ENCODE measurements around the gene RMC1.
"Not testable (repeated sequence)": the region's sequence is repeated elsewhere in the genome, so short reads cannot be mapped to it uniquely, and the experiment has no call there.

RMC1 gene

DNA sequence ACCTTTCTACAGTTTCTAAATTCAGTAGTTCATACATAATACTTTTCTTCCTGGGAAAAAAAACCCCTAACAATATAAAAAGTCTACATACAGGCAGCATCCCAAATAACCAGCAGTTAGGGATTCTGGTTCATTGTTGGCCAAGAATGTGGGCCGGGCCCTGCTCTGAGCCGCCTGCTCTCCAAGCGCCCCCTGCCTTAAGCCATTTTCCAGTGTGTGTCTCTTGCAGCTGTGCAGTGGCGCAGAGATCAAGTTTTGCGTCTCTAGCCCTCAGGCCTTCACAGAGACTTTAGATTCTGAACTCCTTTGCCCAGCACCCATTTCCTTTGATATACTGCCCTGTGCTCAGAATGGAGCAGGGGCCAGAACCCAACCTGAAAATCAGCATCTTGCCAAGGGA is 32.9 kb downstream of the RMC1 start:
- no peak for DNase-seq

DNA sequence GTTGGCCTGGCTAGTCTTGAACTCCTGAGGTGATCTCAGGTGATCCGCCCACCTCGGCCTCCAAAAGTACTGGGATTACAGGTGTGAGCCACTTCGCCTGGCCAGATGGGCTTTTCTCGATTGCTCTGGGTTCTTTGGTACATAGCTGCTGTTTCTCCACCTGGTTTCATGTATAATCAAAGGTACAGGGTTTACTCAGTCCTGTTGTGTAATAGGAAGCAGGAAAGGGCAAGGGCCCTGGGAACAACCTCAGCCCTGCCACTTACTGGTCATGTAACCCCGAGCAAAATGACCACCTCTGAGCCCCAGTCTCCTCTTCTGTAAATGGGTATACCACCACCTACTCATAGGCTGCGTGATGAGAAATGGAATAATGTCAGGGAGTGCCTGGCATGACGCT is 34.0 kb downstream of the RMC1 start:
- no peak for DNase-seq

DNA sequence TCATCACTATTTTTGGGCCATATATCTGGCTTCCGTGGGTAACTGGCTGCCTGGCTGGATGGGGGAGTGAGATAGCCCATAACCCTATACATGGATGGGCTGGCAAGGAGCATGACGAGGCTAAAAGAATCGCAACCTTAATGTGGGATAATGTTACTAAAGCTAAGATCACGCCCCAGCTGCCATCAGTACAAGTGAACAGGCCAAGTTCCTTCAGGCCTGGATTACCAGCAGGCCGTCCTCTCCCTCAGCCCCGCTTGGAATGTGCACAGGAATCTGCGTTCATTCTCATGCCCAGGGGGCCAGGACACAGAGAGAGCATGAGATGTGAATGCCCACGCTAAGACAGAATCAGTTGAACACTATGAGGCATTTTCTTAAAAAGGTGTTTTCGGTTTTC is 34.7 kb downstream of the RMC1 start:
- DNase-seq, result no peak

DNA sequence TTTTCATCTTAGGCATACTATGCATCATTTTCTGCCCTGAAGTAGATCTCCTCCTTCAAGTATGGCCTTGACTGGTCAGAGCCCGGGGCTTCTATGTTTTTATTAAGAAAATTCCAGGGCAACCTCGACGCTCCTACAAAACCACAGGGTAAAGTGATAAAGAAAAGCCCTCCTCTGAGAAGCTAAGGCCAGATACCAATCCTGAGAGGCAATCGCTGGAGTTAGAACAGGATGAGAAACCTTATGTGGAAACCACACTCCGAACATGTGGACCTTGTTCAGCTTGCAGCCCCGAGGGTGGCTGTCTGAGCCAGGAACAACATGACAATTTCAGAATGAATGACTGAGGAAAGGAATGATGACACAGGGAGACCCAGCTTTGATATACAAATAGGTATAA is 35.6 kb downstream of the RMC1 start:
- no peak for DNase-seq

DNA sequence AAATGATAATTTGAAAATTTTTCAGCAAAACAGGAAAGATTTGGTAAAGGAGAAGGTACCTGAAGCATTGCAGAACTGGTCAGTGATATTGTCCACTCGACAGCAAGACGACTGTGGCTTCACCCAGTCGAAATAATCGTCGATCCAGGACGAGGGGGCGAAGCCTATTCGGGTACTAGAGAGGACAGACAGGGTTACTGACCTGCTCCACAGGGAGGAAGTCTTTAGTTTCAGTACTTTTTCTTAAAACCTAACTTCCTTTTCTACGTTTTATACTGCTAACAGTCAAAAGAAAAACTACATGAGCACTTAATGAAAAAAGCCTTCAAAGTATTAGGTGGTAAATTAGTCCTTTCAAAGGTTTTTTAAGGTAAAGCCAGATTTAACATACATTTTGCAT is 36.0 kb downstream of the RMC1 start:
- DNase-seq, result no peak

DNA sequence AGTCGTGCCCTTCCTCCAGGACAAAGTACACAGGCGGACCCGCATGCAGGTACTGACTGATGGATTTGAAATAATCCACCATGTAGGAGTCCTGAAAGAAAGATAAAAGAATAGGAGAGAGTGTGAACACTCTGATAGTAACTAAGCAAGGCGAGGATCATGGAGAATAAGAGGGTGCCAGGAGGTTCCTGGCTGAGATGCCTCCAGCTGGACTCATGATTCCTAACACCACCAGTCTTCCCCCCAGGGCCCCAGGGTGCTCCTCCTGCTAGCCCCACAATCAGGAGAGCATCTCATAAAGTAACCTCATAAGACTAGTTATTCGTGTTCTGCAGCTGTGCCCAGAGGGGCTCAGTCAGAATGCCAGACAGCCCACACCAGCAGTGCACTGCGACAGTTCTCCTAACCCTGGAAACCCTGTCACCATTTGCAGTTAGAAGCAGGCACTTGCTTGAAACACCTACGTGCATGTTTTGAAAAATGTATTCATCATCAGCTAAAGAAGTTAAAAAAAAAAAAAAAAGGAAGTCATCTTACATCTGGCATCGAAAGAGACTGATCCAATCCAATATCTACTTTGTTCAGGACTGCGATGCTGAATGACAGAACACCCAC is 36.7 kb downstream of the RMC1 start:
- no peak for DNase-seq

DNA sequence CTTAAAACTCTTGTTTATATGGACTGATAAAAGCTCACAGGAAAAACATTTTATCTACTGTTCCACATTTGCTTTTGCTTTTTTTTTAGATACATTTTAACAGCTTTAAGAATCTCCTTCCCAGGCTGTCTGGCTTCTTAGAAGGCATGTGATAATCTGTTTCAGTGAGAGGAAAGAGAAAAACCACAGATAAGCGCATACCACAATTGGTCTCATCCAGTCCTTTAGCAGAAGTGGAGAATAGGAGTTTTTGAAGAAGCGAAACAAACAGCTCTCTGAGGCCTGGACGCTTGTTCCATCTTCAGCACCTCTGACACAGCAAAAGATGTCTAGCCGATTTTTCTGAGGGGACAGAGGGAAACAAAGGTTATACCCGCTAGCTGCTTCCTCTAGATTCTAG is 37.6 kb downstream of the RMC1 start:
- no peak for DNase-seq

DNA sequence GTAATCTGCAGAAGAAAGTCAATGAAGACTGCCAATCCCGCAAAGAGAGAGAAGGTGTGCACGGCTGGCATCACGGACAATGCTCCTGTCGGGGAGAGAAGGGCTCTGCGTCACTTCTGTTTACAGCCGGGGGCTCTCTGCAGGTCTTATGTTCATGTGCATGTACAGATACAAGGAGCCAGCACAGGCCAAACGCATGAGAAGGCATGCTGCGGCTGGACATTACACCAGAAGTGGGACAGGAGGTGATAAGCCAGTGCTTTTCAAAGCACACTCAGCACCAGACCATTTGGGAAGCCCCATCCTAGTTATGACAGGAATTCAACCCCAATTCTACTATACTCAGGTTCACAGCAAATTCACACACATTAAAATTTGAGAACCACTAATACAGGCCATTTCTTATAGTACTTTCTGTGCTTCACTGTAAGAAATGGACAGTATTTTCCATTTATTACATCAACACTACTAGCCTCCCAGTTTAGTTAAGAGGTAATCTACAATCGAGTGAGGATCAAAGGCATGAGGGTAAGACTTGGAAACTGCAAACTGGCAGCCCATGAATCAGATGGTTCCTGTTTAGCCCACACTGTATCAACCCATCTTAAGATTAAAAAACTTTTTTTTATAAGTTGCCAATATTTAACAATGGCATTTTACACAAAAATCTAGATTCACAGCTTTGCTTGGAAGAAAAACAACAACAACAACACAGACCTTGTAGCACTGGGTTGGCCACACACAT is 38.2 kb downstream of the RMC1 start:
- DNase-seq, result no peak

DNA sequence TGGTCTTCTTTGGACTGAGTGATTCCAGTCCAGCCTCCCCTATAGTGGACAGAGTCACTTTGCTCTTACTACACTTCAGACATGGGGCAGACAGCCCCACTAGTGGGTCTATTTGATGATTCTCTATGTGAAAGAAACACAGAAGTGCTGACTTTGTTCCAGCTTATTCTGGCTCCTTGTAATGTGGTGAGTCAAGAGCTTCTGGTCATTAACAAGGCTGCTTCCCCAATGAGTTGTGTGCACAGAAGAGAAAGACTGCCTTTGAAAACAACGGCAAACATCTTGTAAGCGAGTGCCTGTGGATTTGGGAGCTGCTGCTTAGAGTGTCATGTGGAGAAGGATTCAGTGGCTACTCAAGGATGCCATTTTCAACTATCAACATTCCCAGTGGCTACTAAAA is 39.1 kb downstream of the RMC1 start:
- no peak for DNase-seq

DNA sequence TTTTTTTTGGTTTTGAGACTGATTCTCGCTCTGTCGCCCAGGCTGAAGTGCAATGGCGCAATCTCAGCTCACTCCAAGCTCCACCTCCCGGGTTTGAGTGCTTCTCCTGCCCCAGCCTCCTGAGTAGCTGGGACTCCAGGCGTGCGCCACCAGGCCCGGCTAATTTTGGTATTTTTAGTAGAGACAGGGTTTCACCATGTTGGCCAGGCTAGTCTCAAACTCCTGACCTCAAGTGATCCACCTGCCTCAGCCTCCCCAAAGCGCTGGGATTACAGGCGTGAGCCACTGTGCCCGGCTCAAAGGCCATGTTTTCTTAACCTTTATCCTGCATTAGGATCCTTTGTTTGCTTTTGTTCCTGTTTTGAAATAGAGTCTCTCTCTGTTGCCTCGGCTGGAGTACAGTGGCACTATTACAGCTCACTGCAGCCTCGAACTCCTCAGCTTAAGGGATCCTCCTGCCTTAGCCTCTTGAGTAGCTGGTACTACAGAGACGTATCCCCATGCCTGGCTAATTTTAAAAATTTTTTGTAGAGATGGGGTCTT is 42.0 kb downstream of the RMC1 start:
- DNase-seq, result no peak

DNA sequence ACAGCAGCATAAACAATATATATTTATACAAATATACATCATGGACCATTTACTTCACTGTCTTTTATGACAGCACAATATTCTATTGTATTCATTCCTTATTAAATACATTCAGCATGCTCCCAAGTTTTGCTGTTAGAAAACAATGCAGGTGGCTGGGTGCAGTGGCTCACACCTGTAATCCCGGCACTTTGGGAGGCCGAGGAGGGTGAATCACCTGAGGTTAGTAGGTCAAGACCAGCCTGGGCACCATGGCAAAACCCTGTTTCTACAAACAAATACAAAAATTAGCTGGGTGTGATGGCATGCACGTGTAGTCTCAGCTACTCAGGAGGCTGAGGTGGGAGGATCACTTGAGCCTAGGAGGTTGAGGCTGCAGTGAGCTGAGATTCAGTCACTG is 44.0 kb downstream of the RMC1 start:
- no peak for DNase-seq

DNA sequence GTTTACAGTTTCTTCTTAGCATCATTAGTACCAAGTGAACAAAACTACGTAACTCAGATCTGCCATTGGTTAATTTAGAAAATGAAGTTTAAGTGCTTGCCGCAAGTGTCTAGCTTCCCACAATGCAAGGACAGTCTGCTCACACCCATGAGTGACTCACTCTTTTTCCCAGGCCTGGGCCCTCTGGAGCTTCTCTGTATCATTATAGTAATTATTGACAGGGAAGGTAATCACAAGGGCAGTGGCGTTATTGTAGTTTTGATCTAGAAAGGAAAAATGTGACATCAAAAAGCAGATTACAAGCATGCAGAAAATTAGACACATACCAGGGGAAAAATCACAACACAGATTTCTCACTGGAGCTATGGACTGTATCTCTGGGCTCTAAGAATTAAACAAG is 44.5 kb downstream of the RMC1 start:
- DNase-seq, result no peak

DNA sequence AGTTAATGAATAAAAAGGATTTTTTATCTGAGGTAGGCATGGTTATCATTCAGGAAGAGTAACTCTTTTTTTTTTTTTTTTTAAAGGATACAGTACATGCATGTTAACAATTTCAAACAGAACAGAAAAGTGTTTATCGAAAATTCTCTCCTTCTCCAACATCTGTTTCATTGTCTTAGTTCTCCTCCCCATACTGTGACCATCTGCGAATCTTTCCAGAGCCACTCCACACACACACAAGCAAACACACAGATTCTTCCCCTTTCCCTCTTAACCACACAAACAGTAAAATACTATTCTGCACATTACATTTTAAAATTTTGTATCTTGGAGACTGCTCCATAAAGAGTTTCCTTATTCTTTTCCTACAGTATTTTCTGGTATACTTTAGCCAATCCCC is 45.0 kb downstream of the RMC1 start:
- DNase-seq, result no peak

DNA sequence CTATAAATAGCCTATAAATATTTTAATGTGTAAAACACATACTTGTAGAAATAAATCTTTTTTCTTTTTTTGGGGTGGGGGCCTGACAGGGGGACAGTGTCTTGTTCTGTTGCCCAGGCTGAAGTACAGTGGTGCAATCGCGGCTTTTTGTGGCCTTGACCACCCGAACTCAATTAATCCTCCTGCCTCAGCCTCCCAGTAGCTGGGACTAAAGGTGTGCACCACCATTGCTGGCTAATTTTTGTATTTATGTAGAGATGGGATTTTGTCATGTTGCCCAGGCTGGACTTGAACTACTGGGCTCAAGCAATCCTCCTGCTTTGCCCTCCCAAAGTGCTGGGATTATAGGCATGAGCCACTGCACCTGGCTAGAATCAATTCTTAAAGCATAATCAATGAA is 45.4 kb downstream of the RMC1 start:
- DNase-seq, result no peak

DNA sequence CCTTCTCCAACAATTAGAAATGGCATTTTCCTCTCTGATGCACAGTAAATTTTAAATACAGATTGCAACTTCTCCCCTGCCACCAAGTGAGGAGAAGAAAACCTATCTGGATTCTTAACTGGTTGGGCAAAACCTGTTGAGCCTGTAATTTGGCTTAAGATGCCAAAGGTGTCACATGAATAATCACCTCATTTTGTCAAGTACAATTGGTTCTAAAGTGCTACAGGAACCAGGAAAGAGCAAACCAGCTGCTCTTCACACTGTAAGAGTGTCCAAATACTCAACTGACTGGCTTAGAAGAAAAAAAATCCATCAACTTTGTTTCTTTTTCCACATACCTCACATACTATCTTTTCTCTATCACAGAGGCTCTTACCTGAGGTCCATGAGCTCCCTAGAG is 47.6 kb downstream of the RMC1 start:
- no peak for DNase-seq

DNA sequence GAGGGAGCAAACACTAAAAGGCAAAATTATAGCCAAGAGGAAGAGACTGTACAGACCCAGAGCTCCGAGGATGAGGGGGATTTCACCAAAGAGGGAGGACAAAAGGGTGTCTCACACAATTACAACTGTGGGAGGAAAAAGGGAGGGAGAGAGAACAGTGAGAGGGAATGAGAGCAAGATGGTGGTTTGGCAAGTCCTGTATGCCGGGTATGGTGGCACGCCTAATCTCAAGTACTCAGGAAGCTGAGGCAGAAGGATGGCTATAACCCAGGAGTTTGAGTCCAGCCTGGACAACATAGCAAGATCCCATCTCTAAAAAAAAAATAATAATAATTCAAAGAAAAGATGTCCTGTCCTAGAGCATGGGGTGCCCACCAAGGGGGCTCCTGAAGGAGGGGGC is 48.7 kb downstream of the RMC1 start:
- DNase-seq, result no peak

DNA sequence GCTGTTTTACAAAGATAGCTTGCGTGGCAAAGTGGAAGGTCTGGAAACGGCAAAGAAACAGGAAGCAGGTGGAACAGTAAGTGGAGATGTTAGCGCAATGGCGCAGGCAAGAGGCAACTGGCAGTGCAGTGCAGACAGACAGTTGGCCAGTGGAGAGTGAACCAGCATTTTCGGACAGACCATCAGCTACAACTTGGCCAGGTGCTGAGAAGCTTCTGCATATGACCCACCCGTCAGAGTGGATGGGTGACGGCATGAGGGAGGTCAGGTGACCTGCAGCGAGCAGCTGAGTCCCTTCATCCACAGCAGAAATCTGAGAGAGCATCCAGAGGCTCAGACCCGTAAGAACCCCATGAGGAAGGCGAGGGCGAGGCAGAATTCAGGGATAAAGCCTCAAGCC is 49.2 kb downstream of the RMC1 start:
- DNase-seq, result no peak

DNA sequence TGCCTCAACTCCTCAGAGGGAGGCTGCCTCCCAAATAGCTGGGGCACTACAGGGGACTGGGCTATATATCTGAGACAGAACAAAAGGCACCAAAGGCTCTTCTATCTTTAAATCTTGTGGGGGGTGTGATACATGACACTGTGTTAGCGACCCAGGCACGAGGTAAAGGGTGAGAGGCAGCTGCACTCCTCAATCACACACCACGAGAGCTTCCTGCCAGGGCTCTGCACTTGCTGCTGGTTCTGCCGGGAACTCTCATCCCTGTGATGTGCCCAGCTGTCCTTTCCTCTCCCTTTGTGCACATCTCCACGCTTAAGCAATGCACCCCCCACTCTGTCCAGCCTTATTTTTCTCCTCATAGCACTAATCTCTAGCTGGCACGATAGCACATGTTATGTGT is 50.6 kb downstream of the RMC1 start:
- no peak for DNase-seq

DNA sequence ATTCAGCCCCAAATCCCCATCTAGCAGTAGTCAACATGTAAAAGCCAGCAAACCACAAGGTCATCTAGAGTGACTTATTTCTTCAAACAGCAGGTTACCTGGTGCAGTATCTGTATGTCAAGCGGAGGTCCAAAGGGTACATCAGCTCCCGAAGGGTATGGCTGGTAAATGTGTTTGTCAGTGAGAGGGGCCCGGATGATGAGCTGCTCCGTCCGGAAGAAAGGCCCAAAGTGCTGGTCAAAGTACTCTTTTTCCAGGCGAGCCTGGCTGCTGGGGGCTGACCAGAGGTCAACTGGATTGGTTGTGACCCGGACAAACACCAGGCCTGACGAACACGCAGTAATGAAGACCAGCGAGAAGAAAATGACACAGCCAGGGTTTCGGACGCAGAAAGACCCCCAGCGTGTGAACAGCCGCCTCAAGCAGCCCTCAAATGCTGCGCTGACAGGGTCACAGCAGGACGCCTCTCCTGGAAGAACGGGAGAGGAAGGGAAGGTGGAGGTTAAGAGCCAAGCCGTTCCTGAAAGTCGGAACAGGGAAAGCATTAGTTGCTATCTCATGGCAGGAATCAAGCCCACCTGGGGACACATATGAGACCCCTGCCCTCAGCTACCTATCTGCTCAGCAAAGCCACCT is 53.0 kb downstream of the RMC1 start:
- no peak for DNase-seq

DNA sequence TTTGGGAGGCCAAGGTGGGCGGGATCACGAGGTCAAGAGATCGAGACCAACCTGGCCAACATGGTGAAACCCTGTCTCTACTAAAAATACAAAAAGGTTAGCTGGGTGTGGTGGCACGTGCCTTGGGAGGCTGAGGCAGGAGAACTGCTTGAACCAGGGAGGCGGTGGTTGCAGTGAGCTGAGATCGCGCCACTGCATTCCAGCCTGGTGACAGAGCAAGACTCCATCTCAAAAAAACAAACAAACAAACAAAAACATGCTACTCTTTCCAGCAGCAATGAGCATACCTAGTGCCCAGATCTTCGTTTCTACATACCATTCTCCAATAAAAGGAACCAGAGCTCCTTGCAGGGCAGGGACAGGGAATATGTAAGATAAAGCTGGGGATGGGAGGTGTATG is 54.2 kb downstream of the RMC1 start:
- not testable (repeated sequence) for DNase-seq

DNA sequence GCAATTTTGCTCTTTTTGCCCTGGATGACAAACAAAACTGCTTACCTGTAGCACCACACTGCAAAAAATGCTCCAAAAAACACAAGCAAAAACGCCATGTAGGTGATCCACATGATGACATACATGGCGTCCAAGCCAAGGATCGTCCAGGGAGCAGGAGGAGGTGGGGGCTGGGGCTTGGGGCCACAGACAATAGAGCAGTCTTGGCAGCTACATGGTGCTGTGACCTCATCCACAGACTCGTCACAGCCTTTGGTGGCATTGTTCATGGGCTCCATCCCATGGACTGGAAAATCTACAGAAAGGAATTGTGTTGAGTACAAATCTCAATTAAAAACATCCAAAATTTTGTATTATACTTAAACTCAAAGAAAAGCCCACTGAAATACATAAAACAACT is 56.9 kb downstream of the RMC1 start:
- no peak for DNase-seq

DNA sequence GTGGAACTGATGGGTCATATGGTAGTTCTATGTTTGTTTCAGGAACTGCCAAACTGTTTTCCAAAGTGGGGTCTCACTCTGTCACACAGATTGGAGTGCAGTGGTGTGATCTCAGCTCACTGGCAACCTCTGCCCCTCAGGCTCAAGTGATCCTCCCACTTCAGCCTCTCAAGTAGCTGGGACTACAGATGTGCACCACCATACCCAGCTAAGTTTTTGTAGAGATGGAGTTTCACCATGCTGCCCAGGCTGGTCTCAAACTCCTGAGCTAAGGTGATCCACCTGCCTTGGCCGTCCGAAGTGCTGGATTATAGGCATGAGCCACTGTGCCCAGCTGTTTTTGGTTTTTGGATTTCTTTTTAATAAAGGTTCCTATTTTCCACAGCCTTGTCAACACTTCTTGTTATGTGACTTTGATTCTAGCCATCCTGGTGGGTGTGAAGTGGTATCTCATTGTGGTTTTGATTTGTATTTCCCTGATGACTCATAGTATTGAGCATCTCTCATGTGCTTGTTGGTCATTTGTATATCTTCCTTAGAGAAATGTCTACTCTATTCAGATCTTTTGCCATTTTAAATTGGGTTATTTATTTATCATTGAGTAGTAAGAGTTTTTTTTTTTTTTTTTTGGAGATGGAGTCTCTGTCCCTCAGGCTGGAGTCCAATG is 60.2 kb downstream of the RMC1 start:
- no peak for DNase-seq

DNA sequence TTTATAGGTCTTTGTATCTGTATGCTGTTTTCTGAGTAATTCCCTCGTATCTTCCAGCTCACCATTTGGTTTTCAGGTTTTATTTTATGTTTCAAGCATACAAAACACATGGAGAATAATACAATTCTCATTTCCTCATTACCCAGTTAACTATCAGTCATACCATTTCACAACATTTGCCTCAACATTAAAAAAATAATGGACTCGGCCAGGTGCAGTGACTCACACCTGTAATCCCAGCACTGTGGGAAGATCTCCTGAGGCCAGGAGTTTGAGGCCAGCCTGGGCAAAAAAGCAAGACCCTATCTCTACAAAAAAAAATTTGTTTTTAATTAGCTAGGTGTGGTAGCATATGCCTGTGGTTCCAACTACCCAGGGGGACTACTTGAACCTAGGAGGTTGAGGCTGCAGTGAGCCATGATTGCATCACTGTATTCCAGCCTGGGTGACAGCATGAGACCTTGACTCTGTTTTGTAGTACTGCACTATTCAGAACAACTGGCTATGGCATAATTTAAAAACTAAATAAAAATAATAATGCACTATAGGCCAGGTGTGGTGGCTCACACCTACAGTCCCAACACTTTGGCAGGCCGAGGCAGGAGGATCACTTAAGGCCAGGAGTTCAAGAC is 62.7 kb downstream of the RMC1 start:
- DNase-seq, result no peak

Measured in activated CD4-positive, CD25-positive, alpha-beta regulatory T cell treated with anti-CD3 and anti-CD28 coated beads, Interleukin-2, amount 50 U/mL, for 72 hours (primary cell).